Right cardiac atrium (tissue), 5 donors: ENCODE measurements around the gene SLC34A3. TPM values are rescaled to one million over a fixed set of nuclear protein-coding genes. Genes with fewer than 3 reads are reported as not detected.
"Not testable (repeated sequence)": the region's sequence is repeated elsewhere in the genome, so short reads cannot be mapped to it uniquely, and the experiment has no call there.

Experiments
- ATAC-seq, 2 donors: fragments of 200-7000 bp; cut with Tn5 transposase; one replicate each; pipeline versions ENCODE4 v1.8.0 to v1.9.1; 2020; ENCODE audit warnings: moderate library complexity in 2 of 2, mild to moderate bottlenecking in 1 of 2
- DNase-seq, 3 donors: peaks; one replicate each; pipeline ENCODE4 v3.0.0-alpha.2; 2020
- H3K27ac ChIP-seq: one replicate; pipeline ENCODE4 v1.5.1; 2013; ENCODE audit warnings: mild to moderate bottlenecking, low read length, control low read depth, moderate library complexity
- H3K27me3 ChIP-seq: one replicate; pipeline ENCODE4 v1.6.1; 2013; ENCODE audit not compliant: control insufficient read depth, insufficient read depth
- H3K4me1 ChIP-seq: one replicate; pipeline ENCODE4 v1.6.1; 2013; ENCODE audit warnings: low read length; ENCODE audit not compliant: control insufficient read depth, insufficient read depth
- H3K4me3 ChIP-seq: one replicate; pipeline ENCODE4 v1.5.1; 2013; ENCODE audit warnings: low read length, control low read depth
- H3K9me3 ChIP-seq: one replicate; pipeline ENCODE4 v1.6.1; 2013; ENCODE audit warnings: low read length; ENCODE audit not compliant: control insufficient read depth
- WGBS: extraction: QIAGEN DNeasy Blood & Tissue Kit; methylation state at CpG from one replicate; pipeline ENCODE4 v1.1.7; 2013; 5-methylcytosine and 5-hydroxymethylcytosine counted together
- intact Hi-C, 4 donors: fragments of 100-400 bp; cut with DNase I; formaldehyde crosslinking; loops; one replicate each; pipeline versions ENCODE4 v1.11.0 to v1.14.0; 2022 to 2023
- polyA plus RNA-seq: library from polyadenylated mRNA; stranded (reverse); fragments of 200-250 nt; gene quantifications from one replicate; pipeline ENCODE4 v1.2.3, GENCODE V29; 2013
- total RNA-seq, 4 donors: library from RNA; stranded (reverse); fragmentation: NEBNext Ultra II Directional; extraction: Animal tissue kit (Norgen Biotek cat#: 25700); gene quantifications; one replicate each; pipeline ENCODE4 v1.2.1, GENCODE V29; 2021
- donor health status: healthy with polysubstance abuse.
- donor health status: DM: no; HTN: yes; CAD: no.
- donor health status: DM: no; HTN: no; CAD: no.
- donor health status: DM: no; HTN: yes; CAD: no; lungs with severe emphysema.
- donor health status: DM: yes; HTN: yes; CAD: no.

The SLC34A3 gene
- total and polyA plus RNA-seq, 5 donors, result not detected

DNA sequence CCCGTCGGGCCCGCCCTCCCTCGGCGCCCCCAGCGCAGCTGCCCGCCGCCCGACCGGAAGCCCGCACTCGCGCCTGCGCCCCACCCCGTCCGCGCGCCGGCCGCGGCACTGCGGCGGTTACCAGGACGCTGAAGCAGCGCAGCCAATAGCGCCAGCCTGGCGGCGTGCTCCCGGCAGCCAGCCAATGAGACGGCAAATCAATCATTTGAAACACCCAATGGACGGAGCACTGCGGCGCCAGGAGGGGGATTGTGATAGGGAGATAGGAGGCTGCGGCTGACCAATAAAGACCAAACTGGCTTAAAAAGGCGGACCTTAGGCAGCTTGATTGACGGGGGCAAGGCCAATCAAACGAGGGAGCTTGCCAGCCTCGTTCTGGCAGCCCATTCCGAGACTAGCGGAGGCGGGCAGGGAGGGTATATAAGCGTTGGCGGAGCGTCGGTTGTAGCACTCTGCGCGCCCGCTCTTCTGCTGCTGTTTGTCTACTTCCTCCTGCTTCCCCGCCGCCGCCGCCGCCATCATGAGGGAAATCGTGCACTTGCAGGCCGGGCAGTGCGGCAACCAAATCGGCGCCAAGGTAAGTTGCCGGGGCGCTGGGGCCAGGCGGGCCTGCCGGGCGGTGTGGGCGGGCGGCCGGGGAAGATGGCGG lies 10.3 kb downstream of the SLC34A3 start, which contains the start of gene TUBB4B:
Gene TUBB4B (plus strand): TSS at position 447 of the 649 bp plus-strand sequence. CDS start 74 bp downstream, at position 521.
- no peaks in the 10 kb centered on the region for H3K9me3 ChIP-seq
- no peaks in the 10 kb centered on the region for H3K27me3 ChIP-seq
- peaks cover 3% of the 10 kb centered on the region for H3K4me1 ChIP-seq
- DNase-seq (peak; percentile 100), ATAC-seq (peak; percentile 86 to 87)
- peak within 1 kb of the TSS; percentile 90 for H3K4me3 ChIP-seq
- H3K27ac ChIP-seq, result peak within 1 kb of the TSS; percentile 96
- WGBS, result under 1% methylated on average over 67 of the region's 67 CpGs
- intact Hi-C loops, result loop anchor here in 1 of 4 donors (10.0 kb wide), 1 partner anchor 1196 kb away; no protein-coding TSS in a partner anchor

GRCh38 chr9:137241490-137242268 lies 11.0 kb downstream of the SLC34A3 start:
- under 1% methylated on average over 83 of the region's 83 CpGs for WGBS
- no peaks in the 10 kb centered on the region for H3K9me3 ChIP-seq
- H3K4me3 ChIP-seq, result peak overlapping the region; percentile 90
- ATAC-seq (peak; percentile 3 to 23), DNase-seq (peak; percentile 78 to 90 (median 87))
- no peaks in the 10 kb centered on the region for H3K27me3 ChIP-seq
- H3K27ac ChIP-seq, result peak overlapping the region; percentile 96
- intact Hi-C loops, result loop anchor here in 1 of 4 donors (10.0 kb wide), 1 partner anchor 1197 kb away; no protein-coding TSS in a partner anchor
- peaks cover 3% of the 10 kb centered on the region for H3K4me1 ChIP-seq

- intact Hi-C loops, result loop anchor here in 1 of 4 donors (10.0 kb wide), 1 partner anchor 1198 kb away; no protein-coding TSS in a partner anchor
- Histone ChIP-seq H3K4me3 (peak overlapping the region; percentile 90), H3K27ac (peak overlapping the region; percentile 50), H3K9me3 (no peaks in the 10 kb centered on the region), H3K4me1 (peaks cover 3% of the 10 kb centered on the region), H3K27me3 (no peaks in the 10 kb centered on the region)
- DNase-seq, result no peak
- ATAC-seq, result no peak
- WGBS, result 75% methylated on average over 36 of the region's 36 CpGs
These were observed 11.8 kb downstream of the SLC34A3 start for GRCh38 chr9:137242269-137243203.

- H3K27ac ChIP-seq, H3K4me3 ChIP-seq, H3K27me3 ChIP-seq, H3K9me3 ChIP-seq, DNase-seq, H3K4me1 ChIP-seq, ATAC-seq: not testable (repeated sequence)
- intact Hi-C loops, result loop anchor here in 1 of 4 donors (10.0 kb wide), 1 partner anchor 1198 kb away; no protein-coding TSS in a partner anchor
- WGBS, result 92% methylated on average over 18 of the region's 18 CpGs
These were observed 12.5 kb downstream of the SLC34A3 start for GRCh38 chr9:137243266-137243625.

DNA sequence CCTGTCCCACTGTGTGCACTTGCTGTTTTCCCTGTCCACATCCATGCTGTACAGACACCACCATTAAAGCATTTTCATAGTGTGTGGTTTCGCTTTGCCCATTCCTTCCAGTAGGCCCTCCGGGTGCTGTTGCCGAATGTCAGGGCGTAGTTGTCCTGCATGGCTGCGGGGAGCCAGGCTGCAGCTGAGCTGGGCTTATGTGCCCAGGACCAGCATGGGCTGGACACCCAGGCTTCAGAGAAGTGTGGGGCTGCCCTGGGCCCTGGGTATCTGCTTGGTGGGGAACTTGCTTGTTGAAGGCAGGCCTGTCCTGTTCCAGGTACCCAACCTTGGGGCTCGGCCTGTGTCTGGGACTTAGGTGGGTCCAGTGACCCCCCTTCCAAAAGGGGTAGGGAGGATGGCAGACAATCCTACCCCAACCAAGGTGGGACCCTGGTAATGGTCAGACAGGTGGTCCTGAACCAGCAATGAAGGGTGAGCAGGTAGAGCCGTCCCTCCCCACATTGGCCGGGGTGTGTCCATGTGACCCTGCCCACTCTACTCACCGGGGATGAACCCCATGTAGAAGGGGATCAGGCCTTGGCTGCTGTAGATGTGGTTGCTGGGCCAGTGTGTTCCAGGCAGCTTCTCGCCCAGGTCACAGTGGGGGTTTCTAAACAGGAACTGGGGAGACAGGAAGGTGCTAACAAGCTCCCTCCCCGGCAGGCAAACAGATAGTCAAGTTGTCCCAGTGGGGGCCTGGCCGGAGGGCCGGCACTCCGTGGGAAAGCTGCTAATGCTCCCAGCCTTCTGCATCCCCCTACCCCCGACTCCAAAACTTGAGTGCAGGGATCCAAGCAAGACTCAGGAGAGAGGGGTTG lies 13.2 kb downstream of the SLC34A3 start:
- Histone ChIP-seq H3K9me3 (no peaks in the 10 kb centered on the region), H3K4me3 (no peak overlapping the region), H3K4me1 (peaks cover 3% of the 10 kb centered on the region), H3K27me3 (no peaks in the 10 kb centered on the region), H3K27ac (no peak overlapping the region)
- intact Hi-C loops, result loop anchor here in 1 of 4 donors (10.0 kb wide), 1 partner anchor 1199 kb away; no protein-coding TSS in a partner anchor
- 62% methylated on average over 15 of the region's 15 CpGs for WGBS
- DNase-seq (peak in 1 of 3 donors; percentile 18), ATAC-seq (no peak)

DNA sequence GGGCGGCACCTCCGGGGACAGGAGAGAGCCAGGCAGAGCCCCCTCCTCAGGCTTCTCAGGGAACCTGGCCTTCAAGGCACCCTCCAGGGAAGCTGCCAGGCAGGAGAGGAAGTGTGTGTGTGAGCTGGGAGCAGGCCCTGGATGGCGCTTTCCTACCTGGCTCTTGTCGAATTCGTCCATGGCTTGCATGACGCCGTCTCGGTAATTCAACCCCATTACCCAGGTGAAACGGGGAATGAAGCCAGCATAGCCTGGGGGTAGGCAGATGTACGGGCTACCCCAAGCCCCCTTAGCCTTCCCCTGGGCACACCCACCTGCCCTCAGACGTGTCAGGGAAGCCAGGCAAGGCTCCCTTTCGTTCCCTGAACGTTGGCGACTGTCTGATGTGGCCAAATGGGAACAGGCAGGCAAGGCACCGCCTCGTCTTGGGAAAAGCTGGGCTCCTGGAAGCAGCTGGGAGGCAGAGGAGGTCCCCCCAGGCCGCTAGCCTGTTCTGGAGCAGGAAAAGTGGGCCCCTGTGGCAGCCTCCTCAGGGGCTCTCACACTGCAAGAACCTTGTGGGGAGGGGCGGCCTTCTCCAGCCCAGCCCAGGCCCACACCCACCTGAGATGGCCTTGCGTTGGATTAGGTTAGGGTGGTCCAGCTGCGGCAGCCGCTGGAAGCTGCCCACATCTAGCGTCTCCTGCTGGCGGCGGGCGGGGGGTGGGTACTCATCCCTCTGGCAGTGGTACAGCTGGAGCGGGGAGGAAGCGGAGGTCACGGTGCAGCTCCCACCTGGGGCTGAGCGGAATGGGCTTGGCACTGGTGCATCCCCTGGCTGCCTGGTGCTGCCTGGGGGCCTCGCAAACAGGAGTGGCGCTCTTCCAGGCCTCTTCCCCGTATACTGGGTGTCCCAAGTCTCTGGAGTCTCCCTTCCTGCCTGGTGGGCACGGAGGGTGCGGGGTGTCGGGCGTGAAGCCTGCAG lies 14.1 kb downstream of the SLC34A3 start:
- H3K4me3 ChIP-seq, result no peak overlapping the region
- DNase-seq, result no peak
- no peaks in the 10 kb centered on the region for H3K9me3 ChIP-seq
- intact Hi-C loops, result loop anchor here in 1 of 4 donors (10.0 kb wide), 1 partner anchor 1200 kb away; no protein-coding TSS in a partner anchor
- H3K27me3 ChIP-seq, result no peaks in the 10 kb centered on the region
- no peak overlapping the region for H3K27ac ChIP-seq
- ATAC-seq, result no peak
- 64% methylated on average over 36 of the region's 36 CpGs for WGBS
- H3K4me1 ChIP-seq, result peaks cover 3% of the 10 kb centered on the region

DNA sequence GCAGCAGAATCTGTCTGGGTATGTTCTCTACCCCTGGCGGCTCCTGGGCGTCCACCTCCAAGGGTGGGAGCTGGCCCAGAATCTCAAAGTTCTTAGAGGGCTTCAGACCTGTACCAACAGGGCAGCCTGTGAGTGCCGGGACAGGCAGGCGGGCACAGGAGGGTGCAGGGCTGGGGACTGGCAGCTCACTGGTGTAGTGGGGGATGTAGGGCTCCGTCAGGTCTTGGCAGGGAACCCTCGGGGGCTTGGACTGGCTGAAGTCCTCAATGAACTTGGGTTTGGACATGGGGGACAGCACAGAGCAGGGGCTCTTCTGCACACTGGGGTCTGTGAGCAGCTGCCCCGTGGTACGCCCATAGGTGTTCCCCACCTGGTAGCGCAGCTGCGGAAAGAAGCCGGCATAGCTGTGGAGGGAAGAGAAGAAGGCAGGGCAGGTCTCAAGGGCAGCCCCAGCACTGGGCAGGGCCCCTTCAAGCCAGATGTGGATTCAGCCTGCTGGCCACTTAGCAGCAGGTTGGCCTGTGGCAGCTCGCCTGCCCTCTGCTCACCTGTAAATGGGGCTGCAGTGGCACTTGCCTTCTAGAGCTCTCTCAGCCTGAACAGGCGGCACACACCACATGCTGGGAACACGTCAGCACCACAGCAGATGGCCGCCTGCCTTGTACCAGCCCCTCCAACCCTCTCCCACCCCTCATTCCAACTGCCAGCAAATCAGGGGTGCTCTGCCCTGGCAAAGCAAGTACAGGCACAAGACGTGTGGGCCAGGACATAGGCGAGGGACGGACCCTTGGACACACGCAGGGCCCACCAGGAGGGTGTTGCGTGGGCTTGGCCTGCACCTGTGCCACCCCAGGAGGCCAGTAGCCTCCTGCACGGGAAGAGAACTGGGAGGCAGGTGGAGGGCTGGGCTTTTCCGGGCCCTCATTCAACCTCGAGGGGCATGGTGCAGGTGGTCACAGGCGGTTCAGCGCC lies 15.0 kb downstream of the SLC34A3 start:
- H3K9me3 ChIP-seq, result no peaks in the 10 kb centered on the region
- H3K4me1 ChIP-seq, result peaks cover 7% of the 10 kb centered on the region
- DNase-seq (no peak), ATAC-seq (no peak)
- 91% methylated on average over 25 of the region's 25 CpGs for WGBS
- no peaks in the 10 kb centered on the region for H3K27me3 ChIP-seq
- no peak overlapping the region for H3K27ac ChIP-seq
- intact Hi-C loops, result loop anchor here in 1 of 4 donors (10.0 kb wide), 1 partner anchor 1201 kb away; no protein-coding TSS in a partner anchor
- no peak overlapping the region for H3K4me3 ChIP-seq

DNA sequence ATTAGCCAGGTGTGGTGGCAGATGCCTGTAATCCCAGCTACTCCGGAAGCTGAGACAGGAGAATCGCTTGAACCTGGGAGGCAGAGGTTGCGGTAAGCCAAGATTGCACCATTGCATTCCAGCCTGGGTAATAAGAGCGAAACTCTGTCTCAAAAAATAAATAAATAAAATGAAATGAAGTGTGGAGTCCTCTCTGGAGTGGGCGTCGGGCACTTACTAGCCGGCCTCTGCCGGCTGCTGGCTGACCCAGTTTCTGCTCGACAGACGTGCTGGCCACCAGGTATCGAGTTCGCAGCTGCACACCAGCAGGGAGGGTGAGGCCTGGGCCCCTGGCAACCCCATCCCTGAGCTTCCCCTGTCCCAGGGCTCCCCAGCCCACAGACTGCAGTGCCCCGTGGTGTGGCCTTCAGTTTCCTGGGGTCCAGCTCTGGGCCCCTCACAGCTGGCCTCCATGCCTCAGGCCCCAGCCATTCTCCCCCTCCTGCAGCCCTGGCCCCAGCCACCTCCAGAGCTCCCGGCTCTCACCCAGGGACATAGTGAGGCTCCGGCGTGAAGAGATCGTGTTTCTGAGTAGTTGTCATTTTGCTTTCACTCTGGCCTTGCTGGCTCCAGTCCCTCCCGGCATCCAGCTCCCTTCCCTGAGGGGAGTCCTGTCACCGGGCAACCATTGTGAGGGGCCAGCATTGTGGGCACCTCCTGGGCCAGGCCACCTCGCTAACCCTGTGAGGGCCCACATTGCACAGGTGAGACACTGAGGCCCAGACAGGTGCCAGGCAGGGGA lies 16.6 kb downstream of the SLC34A3 start:
- DNase-seq (no peak), ATAC-seq (no peak)
- Histone ChIP-seq H3K9me3 (no peaks in the 10 kb centered on the region), H3K4me3 (no peak overlapping the region), H3K4me1 (peaks cover 5% of the 10 kb centered on the region), H3K27me3 (no peaks in the 10 kb centered on the region), H3K27ac (peak overlapping the region; percentile 22)
- intact Hi-C loops, result loop anchor here in 1 of 4 donors (10.0 kb wide), 1 partner anchor 1203 kb away; no protein-coding TSS in a partner anchor
- 73% methylated on average over 20 of the region's 20 CpGs for WGBS
